K562 (cell line): ENCODE measurements around the gene PIGB. TPM values are rescaled to one million over a fixed set of nuclear protein-coding genes. Genes with fewer than 3 reads are reported as not detected.
A peak's percentile ranks its signal among the peaks of the same experiment; 100 is the strongest.

Experiments used
- CBX2 ChIP-seq: fragments of 200-600 bp; sonication (generic); IDR thresholded peaks from one replicate; pipeline ENCODE4 v1.6.1; 2012; ENCODE audit warnings: mild to moderate bottlenecking, low read length, inconsistent platforms; ENCODE audit not compliant: insufficient read depth, poor library complexity, severe bottlenecking
- CBX3 ChIP-seq, 2 experiments: IDR thresholded peaks; 1 replicate in 1 of 2; 2 replicates in 1 of 2; pipeline ENCODE4 v1.6.1; 2012; ENCODE audit warnings: inconsistent platforms in 2 of 2, low read length in 2 of 2, borderline replicate concordance in 1 of 2, control low read depth in 1 of 2
- CCNT2 ChIP-seq: IDR thresholded peaks from 2 replicates; pipeline ENCODE4 v1.6.1; 2011; ENCODE audit warnings: borderline replicate concordance, low read depth, mild to moderate bottlenecking, moderate library complexity, mixed read lengths, low read length; ENCODE audit not compliant: insufficient read length; ENCODE audit errors: extremely low read depth
- FUS ChIP-seq: fragments of 200-400 bp; formaldehyde crosslinking; optimal IDR thresholded peaks from 2 replicates; pipeline ENCODE3; 2017; ENCODE audit warnings: low read depth, low read length
- NFE2L1 ChIP-seq: fragments of 450-650 bp; IDR thresholded peaks from 2 replicates; pipeline ENCODE4 v1.6.1; 2016; ENCODE audit warnings: missing genetic modification characterization, low read depth, mild to moderate bottlenecking, missing compliant biosample characterization, moderate library complexity, borderline replicate concordance
- RCOR1 ChIP-seq, 2 experiments: IDR thresholded peaks; 2 replicates each; pipeline ENCODE4 v1.6.1; 2012; ENCODE audit warnings: low read depth in 2 of 2, low read length in 2 of 2, borderline replicate concordance in 1 of 2, improper control_type of control experiment in 1 of 2
- TCF3 ChIP-seq: sonication (generic); formaldehyde crosslinking; IDR thresholded peaks from 2 replicates; pipeline ENCODE4 v1.4.0; 2020; ENCODE audit warnings: mild to moderate bottlenecking, missing genetic modification reagents
- TCF7L2 ChIP-seq: fragments of 150-350 bp; IDR thresholded peaks from 2 replicates; pipeline ENCODE4 v1.6.1; 2016; ENCODE audit warnings: low read depth, mild to moderate bottlenecking, low read length, moderate library complexity
- TRIM28 ChIP-seq: fragments of 450-650 bp; IDR thresholded peaks from 2 replicates; pipeline ENCODE4 v1.6.1; 2017
- ZNF766 ChIP-seq: fragments of 200-800 bp; sonication (Bioruptor generic); conservative IDR thresholded peaks from 2 replicates; pipeline ENCODE4 v1.6.1; 2016; ENCODE audit warnings: missing genetic modification characterization, missing compliant biosample characterization
- polyA plus RNA-seq, 8 experiments: library from polyadenylated mRNA; depleted of rRNA in 4 of 8; stranded (reverse) in 5 of 8; unstranded in 3 of 8; fragments of >200 nt; fragmentation: Nextera tagmentation in 2 of 8; fragmentation: Illumina TruSeq in 1 of 8; extraction: Ambion mirVana in 2 of 8; extraction: Trizol in 1 of 8; gene quantifications; 2 replicates each; pipeline versions ENCODE4 v1.2.1 to v1.2.3, GENCODE V29; 2011 to 2014; ENCODE audit warnings: inconsistent platforms in 1 of 8, missing spikeins in 1 of 8
- total RNA-seq, 7 experiments: library from RNA; depleted of rRNA in 6 of 7; stranded (reverse); fragments of >200 nt in 6 of 7; fragmentation: Illumina TruSeq in 2 of 7; extraction: Trizol in 2 of 7; gene quantifications; 2 replicates each; pipeline versions ENCODE4 v1.2.1 to v1.2.3, GENCODE V29; 2011 to 2021; ENCODE audit warnings: low replicate concordance in 1 of 7
- TF ChIP-seq, protein P1 (sequence below): sonication (generic); IDR thresholded peaks from 2 replicates; pipeline ENCODE4 v1.6.1; 2016
- TF ChIP-seq, protein P2 (sequence below): fragments of 450-650 bp; IDR thresholded peaks from 2 replicates; pipeline ENCODE4 v1.6.1; 2018; ENCODE audit not compliant: partially characterized antibody
- TF ChIP-seq, protein P3 (sequence below): sonication (generic); formaldehyde crosslinking; IDR thresholded peaks from 2 replicates; pipeline ENCODE4 v1.8.1; 2023; ENCODE audit warnings: mild to moderate bottlenecking, missing genetic modification reagents
- TF ChIP-seq, protein P4 (sequence below): fragments of 450-650 bp; IDR thresholded peaks from one replicate; pipeline ENCODE4 v1.6.1; 2018; ENCODE audit warnings: mild to moderate bottlenecking, moderate library complexity; ENCODE audit not compliant: partially characterized antibody
- TF ChIP-seq, protein P5 (sequence below): fragments of 450-650 bp; conservative IDR thresholded peaks from 2 replicates; pipeline ENCODE4 v1.6.1; 2016; ENCODE audit warnings: missing genetic modification characterization, low read depth, mild to moderate bottlenecking, control low read depth, missing compliant biosample characterization
- TF ChIP-seq, protein P6 (sequence below): sonication (generic); formaldehyde crosslinking; IDR thresholded peaks from 2 replicates; pipeline ENCODE4 v1.8.1; 2022; ENCODE audit warnings: missing genetic modification reagents

The PIGB gene
- total and polyA plus RNA-seq, 9 of the 15 experiments (the other 6 are each of a cell fraction or from before 2014, with no cell fraction given) = 9.9 to 32.3 (median 18.2) TPM

DNA sequence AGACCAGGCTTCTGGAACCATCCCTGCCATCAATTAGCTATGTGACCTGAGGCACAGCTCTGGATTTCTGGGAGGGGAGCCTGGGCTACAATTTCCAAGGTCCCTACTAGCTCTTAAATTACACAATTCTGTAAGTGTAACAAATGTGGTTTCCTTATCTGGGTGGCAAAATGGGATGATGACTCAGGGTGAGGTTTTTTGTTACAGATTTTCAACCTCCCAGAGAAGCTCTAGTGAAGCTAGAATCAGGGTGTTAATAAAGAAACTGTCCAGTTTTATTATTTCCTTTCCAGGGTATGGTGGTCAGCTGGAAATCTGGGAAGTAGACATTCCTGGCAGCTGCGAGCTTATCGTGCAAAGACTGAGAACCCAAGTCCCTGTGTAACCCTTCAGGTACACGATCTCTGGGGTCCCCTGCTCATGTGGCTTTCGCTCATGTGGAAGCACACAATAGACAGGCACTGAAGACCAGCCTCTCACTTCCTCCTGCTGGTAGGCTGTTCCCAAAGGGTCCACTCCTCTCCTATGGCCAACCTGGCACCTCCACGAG is 36.7 kb upstream of the PIGB start (continued):
- TF ChIP-seq RCOR1 (IDR thresholded peaks at IDR 0.05; ENCODE audit: borderline replicate concordance in 1 of 2, low read depth in 2 of 2, low read length in 2 of 2) = peak; percentile 74 to 97
- TF ChIP-seq, protein P1, sequence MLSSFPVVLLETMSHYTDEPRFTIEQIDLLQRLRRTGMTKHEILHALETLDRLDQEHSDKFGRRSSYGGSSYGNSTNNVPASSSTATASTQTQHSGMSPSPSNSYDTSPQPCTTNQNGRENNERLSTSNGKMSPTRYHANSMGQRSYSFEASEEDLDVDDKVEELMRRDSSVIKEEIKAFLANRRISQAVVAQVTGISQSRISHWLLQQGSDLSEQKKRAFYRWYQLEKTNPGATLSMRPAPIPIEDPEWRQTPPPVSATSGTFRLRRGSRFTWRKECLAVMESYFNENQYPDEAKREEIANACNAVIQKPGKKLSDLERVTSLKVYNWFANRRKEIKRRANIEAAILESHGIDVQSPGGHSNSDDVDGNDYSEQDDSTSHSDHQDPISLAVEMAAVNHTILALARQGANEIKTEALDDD = peak; percentile 51
- peak; percentile 98 for TF ChIP-seq ZNF766
- TF ChIP-seq, protein P2, sequence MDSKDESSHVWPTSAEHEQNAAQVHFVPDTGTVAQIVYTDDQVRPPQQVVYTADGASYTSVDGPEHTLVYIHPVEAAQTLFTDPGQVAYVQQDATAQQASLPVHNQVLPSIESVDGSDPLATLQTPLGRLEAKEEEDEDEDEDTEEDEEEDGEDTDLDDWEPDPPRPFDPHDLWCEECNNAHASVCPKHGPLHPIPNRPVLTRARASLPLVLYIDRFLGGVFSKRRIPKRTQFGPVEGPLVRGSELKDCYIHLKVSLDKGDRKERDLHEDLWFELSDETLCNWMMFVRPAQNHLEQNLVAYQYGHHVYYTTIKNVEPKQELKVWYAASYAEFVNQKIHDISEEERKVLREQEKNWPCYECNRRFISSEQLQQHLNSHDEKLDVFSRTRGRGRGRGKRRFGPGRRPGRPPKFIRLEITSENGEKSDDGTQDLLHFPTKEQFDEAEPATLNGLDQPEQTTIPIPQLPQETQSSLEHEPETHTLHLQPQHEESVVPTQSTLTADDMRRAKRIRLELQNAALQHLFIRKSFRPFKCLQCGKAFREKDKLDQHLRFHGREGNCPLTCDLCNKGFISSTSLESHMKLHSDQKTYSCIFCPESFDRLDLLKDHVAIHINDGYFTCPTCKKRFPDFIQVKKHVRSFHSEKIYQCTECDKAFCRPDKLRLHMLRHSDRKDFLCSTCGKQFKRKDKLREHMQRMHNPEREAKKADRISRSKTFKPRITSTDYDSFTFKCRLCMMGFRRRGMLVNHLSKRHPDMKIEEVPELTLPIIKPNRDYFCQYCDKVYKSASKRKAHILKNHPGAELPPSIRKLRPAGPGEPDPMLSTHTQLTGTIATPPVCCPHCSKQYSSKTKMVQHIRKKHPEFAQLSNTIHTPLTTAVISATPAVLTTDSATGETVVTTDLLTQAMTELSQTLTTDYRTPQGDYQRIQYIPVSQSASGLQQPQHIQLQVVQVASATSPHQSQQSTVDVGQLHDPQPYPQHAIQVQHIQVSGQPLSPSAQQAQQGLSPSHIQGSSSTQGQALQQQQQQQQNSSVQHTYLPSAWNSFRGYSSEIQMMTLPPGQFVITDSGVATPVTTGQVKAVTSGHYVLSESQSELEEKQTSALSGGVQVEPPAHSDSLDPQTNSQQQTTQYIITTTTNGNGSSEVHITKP = no peak
- TF ChIP-seq, protein P3, sequence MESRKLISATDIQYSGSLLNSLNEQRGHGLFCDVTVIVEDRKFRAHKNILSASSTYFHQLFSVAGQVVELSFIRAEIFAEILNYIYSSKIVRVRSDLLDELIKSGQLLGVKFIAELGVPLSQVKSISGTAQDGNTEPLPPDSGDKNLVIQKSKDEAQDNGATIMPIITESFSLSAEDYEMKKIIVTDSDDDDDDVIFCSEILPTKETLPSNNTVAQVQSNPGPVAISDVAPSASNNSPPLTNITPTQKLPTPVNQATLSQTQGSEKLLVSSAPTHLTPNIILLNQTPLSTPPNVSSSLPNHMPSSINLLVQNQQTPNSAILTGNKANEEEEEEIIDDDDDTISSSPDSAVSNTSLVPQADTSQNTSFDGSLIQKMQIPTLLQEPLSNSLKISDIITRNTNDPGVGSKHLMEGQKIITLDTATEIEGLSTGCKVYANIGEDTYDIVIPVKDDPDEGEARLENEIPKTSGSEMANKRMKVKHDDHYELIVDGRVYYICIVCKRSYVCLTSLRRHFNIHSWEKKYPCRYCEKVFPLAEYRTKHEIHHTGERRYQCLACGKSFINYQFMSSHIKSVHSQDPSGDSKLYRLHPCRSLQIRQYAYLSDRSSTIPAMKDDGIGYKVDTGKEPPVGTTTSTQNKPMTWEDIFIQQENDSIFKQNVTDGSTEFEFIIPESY (CRISPR knock-in tag) = no peak
- peak; percentile 42 for TF ChIP-seq CCNT2
- no peak for TF ChIP-seq NFE2L1 (tag)
- TF ChIP-seq TRIM28 = no peak
- no peak; a peak in 1 of 3 replicates for TF ChIP-seq CBX3 (IDR thresholded peaks at IDR 0.05; ENCODE audit: borderline replicate concordance in 1 of 2, low read length in 2 of 2)
- TF ChIP-seq, protein P4, sequence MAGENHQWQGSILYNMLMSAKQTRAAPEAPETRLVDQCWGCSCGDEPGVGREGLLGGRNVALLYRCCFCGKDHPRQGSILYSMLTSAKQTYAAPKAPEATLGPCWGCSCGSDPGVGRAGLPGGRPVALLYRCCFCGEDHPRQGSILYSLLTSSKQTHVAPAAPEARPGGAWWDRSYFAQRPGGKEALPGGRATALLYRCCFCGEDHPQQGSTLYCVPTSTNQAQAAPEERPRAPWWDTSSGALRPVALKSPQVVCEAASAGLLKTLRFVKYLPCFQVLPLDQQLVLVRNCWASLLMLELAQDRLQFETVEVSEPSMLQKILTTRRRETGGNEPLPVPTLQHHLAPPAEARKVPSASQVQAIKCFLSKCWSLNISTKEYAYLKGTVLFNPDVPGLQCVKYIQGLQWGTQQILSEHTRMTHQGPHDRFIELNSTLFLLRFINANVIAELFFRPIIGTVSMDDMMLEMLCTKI = no peak
- TF ChIP-seq, protein P5, sequence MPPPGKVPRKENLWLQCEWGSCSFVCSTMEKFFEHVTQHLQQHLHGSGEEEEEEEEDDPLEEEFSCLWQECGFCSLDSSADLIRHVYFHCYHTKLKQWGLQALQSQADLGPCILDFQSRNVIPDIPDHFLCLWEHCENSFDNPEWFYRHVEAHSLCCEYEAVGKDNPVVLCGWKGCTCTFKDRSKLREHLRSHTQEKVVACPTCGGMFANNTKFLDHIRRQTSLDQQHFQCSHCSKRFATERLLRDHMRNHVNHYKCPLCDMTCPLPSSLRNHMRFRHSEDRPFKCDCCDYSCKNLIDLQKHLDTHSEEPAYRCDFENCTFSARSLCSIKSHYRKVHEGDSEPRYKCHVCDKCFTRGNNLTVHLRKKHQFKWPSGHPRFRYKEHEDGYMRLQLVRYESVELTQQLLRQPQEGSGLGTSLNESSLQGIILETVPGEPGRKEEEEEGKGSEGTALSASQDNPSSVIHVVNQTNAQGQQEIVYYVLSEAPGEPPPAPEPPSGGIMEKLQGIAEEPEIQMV (tag) = no peak
- no peak for TF ChIP-seq CBX2
- TF ChIP-seq, protein P6, sequence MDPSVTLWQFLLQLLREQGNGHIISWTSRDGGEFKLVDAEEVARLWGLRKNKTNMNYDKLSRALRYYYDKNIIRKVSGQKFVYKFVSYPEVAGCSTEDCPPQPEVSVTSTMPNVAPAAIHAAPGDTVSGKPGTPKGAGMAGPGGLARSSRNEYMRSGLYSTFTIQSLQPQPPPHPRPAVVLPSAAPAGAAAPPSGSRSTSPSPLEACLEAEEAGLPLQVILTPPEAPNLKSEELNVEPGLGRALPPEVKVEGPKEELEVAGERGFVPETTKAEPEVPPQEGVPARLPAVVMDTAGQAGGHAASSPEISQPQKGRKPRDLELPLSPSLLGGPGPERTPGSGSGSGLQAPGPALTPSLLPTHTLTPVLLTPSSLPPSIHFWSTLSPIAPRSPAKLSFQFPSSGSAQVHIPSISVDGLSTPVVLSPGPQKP (CRISPR knock-in tag) = no peak
- TF ChIP-seq TCF7L2 = no peak
- peak; percentile 64; the same call in 1 of the 2 replicates for TF ChIP-seq TCF3 (CRISPR knock-in tag)
- no peak for TF ChIP-seq FUS
